Stimulated activated CD8-positive, alpha-beta memory T cell treated with anti-CD3 and anti-CD28 coated beads, Interleukin-15, amount 100 ng/mL, for 48 hours (primary cell): Measurements from ENCODE around the gene GFM2.
A peak's percentile ranks its signal among the peaks of the same experiment; 100 is the strongest.
"Not testable (repeated sequence)": the region's sequence is repeated elsewhere in the genome, so short reads cannot be mapped to it uniquely, and the experiment has no call there.

Experiments used
- DNase-seq, 2 donors: peaks; one replicate each; pipeline ENCODE4 v3.0.0-alpha.2; 2020; ENCODE audit warnings: low read depth in 2 of 2

The GFM2 gene

DNA sequence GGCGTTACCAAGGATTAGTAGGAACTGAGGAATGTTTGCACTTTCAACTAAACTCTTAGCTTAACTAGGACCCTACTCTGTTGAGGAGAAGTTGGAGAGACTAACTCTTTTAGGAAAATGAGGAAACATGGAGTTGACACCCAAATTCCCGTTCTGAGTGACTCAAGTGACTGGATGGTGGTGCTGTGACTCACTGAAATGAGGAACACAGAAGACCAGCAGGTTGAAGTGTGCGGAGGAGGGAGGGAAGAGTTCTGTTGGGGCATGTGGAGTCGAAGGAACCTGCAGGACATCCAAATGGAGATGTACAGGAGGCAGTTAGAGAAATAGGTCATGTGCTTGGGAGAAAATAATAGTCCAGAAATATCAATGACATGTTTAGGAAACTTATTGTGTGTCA is 73.7 kb downstream of the GFM2 start:
- no peak for DNase-seq

DNA sequence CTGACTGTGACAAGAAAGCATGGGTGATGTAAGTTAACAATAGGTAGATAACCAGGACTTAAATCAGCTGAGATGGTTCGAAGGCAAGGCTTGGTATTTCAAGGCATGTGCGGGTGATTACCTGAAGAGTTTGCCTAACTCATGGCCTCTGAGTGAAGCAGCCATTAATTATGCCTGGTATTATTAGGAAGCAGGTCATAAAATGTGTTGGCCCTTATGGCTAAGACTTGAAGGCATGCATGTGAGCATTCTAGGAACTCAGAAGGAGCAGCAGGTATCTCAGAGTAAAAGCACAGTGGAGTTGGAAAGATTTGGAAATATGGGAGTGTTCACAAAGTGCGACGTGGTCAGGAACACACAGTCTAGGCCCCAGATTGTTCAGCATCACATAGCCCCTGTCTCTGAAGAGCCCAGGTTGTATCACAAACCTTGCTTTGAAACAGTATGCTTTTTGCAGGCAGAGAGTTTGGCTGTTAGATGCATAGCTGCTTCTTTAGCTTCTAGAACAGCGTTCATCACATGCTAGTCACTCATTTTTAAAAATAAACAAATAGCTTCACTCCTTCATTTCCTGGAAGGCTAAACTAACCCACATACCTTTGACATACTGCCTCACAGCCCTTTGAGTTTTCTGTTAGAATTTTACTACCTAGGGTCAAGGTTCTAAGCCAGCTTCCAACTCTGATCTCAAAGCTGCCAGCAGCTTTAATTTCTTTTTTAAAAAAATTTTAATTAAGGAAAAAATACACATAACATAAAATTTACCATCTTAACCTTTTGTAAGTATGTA is 79.8 kb downstream of the GFM2 start:
- no peak for DNase-seq

DNA sequence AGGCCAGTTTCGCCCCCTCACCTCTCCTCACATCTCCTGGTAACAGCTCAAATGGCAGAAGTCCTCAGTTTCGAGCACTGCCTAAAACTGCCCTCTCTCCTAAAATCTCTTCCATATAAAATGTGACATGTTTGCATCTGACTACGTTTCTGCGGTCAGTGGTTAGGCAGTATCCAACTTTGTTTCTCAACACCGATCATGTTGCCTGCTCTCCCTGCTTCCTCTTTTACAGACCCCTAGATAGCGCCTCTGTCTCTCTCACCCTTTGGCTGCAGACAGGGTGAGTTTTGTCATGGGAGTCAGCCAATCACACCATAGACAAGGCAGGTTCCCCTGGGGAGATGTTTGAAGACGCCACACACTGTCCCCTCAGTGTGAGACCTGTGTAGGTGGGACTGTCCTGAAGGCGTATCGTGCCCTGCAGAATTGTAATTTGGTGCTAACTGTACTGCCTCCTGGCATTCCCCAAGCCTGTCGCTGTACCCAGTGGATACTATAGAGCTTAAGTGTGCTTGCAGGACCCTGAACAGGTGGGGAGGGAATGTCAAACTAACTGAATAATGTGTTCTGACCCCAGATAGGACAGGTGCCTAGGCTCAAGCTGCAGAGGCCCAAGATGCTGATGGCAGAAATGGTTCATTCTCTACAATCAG is 80.8 kb downstream of the GFM2 start:
- DNase-seq, result no peak

DNA sequence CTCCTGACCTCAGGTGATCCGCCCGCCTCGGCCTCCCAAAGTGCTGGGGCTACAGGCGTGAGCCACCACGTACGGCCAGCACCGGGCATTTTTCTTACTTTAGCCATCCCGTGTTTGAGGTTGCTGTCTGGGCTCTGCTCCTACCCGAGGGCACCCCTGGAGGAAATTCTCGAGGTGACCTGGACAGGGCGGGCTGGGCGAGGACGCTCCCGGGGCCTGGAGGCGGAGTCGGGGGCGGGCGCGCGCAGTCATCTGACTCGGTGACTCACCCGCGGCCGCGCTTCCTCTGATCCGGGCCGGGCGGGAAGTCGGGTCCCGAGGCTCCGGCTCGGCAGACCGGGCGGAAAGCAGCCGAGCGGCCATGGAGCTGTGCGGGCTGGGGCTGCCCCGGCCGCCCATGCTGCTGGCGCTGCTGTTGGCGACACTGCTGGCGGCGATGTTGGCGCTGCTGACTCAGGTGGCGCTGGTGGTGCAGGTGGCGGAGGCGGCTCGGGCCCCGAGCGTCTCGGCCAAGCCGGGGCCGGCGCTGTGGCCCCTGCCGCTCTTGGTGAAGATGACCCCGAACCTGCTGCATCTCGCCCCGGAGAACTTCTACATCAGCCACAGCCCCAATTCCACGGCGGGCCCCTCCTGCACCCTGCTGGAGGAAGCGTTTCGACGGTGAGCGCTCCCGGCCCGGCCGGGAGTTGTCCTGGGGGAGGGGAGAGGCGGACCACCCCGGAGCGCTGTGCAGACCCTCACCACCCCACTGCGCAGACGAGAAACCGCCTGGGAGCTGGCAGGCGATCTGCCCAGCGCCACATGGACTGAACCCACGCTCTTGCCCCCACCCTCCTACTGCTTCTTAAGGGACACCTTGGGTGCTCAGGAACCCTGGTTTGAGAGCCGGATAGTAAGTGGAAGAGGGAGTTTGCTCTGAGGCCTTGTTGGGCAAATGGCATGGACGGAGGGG is 81.7 kb downstream of the GFM2 start, which contains the start of gene HEXB:
TSS of gene HEXB (plus strand) at position 334 of the 952 bp plus-strand sequence. CDS start at position 362, 28 bp downstream.
- peak; percentile 82 to 85 for DNase-seq

- no peak for DNase-seq
Measured at GRCh38 chr5:74679966-74680365, 87.0 kb downstream of the GFM2 start.

GRCh38 chr5:74679300-74679699 is 87.6 kb downstream of the GFM2 start:
- DNase-seq, result not testable (repeated sequence)

DNA sequence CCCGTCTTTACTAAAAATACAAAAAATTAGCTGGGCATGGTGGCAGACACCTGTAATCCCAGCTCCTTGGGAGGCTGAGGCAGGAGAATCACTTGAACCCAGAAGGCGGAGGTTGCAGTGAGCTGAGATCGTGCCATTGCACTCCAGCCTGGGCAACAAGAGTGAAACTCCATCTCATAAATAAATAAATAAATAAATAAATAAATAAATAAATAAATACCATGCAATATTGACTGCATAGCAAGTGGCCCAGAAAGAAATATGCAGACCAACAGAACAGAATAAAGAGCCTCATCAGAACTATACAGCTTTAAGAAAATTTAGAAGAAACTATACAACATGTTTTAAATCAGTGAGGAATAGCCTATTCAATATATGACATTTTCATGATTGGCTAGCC is 88.8 kb downstream of the GFM2 start:
- not testable (repeated sequence) for DNase-seq

- DNase-seq, result not testable (repeated sequence)
Measured at GRCh38 chr5:74676466-74676865, 90.5 kb downstream of the GFM2 start.

DNA sequence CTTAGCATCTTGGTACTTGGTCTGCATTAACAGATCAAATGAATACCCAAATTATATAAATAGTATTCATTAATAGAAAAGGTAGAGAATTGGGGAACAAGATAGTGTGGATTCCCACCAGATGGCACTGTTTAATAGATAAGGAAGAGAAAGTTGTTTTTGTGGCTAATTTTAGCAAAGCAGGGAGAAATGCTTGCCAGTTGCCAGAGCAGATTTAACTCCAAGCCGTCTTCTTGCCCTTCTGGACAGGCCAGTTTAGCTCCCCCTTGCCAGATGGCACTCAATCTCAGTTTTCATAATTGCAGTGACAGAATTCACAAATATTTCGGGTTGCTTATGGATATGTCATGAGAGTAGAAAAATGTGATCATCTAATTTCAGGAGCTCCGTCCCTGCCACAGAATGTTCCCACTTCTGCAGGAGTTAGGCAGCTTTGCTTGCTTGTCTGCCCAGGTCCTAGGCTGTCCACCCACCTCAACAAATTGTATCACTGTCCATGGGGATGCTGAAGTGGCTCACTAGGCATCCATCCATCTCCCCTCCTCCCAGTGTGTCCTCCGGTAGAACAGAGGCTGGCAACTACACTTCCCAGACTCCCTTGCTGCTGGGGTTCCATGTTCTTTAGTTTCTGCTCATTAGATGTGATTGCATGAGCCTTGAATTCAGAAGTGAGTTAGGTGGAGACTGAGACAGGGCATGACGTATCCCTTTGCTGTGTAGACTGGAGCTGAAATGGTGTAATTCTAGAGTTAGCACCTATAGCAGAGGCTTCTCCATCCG is 93.7 kb downstream of the GFM2 start:
- DNase-seq, result no peak

GRCh38 chr5:74672215-74672877 is 94.6 kb downstream of the GFM2 start:
- DNase-seq, result no peak
